Measurements from ENCODE around the gene NSG1.

Gene NSG1

GRCh38 chr4:4415107-4415805 is 28.4 kb downstream of the NSG1 start:
- no peak overlapping the region for H3K4me3 ChIP-seq (ENCODE audit: control insufficient read depth, low read depth, low read length)
- no peak for DNase-seq (ENCODE audit: low read depth)
- TF ChIP-seq, protein P1, sequence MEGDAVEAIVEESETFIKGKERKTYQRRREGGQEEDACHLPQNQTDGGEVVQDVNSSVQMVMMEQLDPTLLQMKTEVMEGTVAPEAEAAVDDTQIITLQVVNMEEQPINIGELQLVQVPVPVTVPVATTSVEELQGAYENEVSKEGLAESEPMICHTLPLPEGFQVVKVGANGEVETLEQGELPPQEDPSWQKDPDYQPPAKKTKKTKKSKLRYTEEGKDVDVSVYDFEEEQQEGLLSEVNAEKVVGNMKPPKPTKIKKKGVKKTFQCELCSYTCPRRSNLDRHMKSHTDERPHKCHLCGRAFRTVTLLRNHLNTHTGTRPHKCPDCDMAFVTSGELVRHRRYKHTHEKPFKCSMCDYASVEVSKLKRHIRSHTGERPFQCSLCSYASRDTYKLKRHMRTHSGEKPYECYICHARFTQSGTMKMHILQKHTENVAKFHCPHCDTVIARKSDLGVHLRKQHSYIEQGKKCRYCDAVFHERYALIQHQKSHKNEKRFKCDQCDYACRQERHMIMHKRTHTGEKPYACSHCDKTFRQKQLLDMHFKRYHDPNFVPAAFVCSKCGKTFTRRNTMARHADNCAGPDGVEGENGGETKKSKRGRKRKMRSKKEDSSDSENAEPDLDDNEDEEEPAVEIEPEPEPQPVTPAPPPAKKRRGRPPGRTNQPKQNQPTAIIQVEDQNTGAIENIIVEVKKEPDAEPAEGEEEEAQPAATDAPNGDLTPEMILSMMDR (conservative IDR thresholded peaks at IDR 0.05; ENCODE audit: control insufficient read depth, insufficient read depth, low read depth, low read length) = no peak

DNA sequence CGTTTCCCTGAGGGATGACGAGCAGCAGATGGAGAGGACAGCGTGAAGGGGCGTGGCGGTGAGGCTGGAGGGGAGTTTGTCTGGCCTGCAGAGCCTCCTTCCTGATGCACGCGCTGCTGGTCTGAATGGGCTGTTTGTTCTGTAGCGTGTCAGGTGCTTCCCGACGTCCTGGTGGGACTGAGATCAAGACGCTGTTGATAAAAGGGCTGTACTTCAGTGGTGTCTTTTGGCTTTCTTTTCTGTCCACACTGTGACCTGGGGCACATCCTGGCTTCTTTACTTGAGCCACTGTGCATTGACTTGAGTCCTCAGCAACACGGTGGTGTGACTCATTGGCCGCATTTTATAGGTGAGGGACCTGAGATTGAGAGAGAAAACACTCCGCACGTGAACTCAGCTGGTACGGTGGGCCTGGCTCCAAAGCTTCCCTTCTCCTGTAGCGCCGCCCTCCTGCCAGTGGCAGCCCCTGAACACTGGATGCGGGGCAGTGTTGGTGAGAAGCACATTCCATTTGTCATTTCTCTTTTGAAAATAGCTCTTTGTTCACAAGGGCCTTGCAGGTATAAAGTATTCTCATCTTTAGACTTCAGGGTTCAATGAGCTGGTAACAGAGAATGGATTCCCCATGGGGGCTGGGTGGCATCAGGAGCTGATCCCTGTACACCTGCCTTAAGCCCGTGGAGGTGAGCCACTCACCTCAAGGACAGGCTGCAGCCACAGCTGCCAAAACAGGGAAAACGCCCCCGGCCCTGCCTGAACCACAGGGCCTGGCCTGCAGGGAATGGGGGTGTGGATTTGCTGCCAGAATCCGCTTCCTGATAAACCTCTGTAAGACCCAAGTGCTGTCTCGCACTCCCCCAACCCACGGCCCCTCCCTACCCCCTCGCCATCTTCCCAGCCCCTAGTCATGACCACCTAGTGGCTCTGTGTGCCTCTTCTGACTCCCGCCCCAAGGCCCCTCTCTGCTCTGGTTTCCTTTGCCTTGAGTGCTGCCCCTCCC is 29.2 kb downstream of the NSG1 start:
- H3K4me3 ChIP-seq (ENCODE audit: control insufficient read depth, low read depth, low read length) = no peak overlapping the region
- TF ChIP-seq, protein P1 (conservative IDR thresholded peaks at IDR 0.05; ENCODE audit: control insufficient read depth, insufficient read depth, low read depth, low read length) = no peak
- DNase-seq (ENCODE audit: low read depth) = no peak

- no peak for DNase-seq (ENCODE audit: low read depth)
- no peak overlapping the region for H3K4me3 ChIP-seq (ENCODE audit: control insufficient read depth, low read depth, low read length)
- TF ChIP-seq, protein P1 (conservative IDR thresholded peaks at IDR 0.05; ENCODE audit: control insufficient read depth, insufficient read depth, low read depth, low read length) = no peak
Measured at GRCh38 chr4:4416981-4417380, 30.1 kb downstream of the NSG1 start.

- no peak for DNase-seq (ENCODE audit: low read depth)
- H3K4me3 ChIP-seq (ENCODE audit: control insufficient read depth, low read depth, low read length) = no peak overlapping the region
- TF ChIP-seq, protein P1 (conservative IDR thresholded peaks at IDR 0.05; ENCODE audit: control insufficient read depth, insufficient read depth, low read depth, low read length) = no peak
Measured at GRCh38 chr4:4417886-4418285, 31.0 kb downstream of the NSG1 start.

GRCh38 chr4:4418676-4419390 is 31.9 kb downstream of the NSG1 start:
- no peak for DNase-seq (ENCODE audit: low read depth)
- TF ChIP-seq, protein P1 (conservative IDR thresholded peaks at IDR 0.05; ENCODE audit: control insufficient read depth, insufficient read depth, low read depth, low read length) = no peak
- H3K4me3 ChIP-seq (ENCODE audit: control insufficient read depth, low read depth, low read length) = no peak overlapping the region

GRCh38 chr4:4419896-4420295 is 33.0 kb downstream of the NSG1 start:
- no peak for DNase-seq (ENCODE audit: low read depth)
- H3K4me3 ChIP-seq (ENCODE audit: control insufficient read depth, low read depth, low read length) = no peak overlapping the region
- TF ChIP-seq, protein P1 (conservative IDR thresholded peaks at IDR 0.05; ENCODE audit: control insufficient read depth, insufficient read depth, low read depth, low read length) = no peak
